HEK293 (cell line): Measurements from ENCODE around the gene CACHD1.

Experiments used
- CTCF ChIA-PET: fragments of 350-600 bp; formaldehyde crosslinking; extraction: SDS; loops from one replicate; lab custom pipeline; 2021; ENCODE audit warnings: antibody characterized with exemption; lab: Yijun Ruan, JAX
- POLR2A ChIA-PET: fragments of 300-600 bp; formaldehyde crosslinking; extraction: SDS; loops from one replicate; lab custom pipeline; 2020; ENCODE audit warnings: antibody characterized with exemption, inconsistent platforms; lab: Yijun Ruan, JAX
- H3K27ac ChIP-seq: fragments of 200-500 bp; sonication (Bioruptor generic); 2 replicates; pipeline ENCODE4 v1.5.1; 2014; ENCODE audit warnings: low read depth, low read length, control low read depth, inconsistent platforms; ENCODE audit errors: extremely low read depth
- H3K36me3 ChIP-seq, 2 experiments: fragments of 200-500 bp in 1 of 2; sonication (Bioruptor generic) in 1 of 2; 1 replicate in 1 of 2; 2 replicates in 1 of 2; pipeline ENCODE4 v1.5.1; 2014 to 2017; ENCODE audit warnings: inconsistent platforms in 2 of 2, low read length in 2 of 2; ENCODE audit not compliant: control insufficient read depth in 2 of 2, insufficient read depth in 1 of 2
- H3K4me1 ChIP-seq: fragments of 200-500 bp; sonication (Bioruptor generic); 2 replicates; pipeline ENCODE4 v1.5.1; 2014; ENCODE audit warnings: mild to moderate bottlenecking, low read length, inconsistent platforms; ENCODE audit not compliant: control insufficient read depth, insufficient read depth
- H3K4me3 ChIP-seq: 2 replicates; pipeline ENCODE4 v1.5.1; 2011; ENCODE audit warnings: low read depth, mild to moderate bottlenecking, control low read depth, low read length, moderate library complexity
- H3K9me3 ChIP-seq: fragments of 200-500 bp; sonication (Bioruptor generic); 2 replicates; pipeline ENCODE4 v1.5.1; 2014; ENCODE audit warnings: low read depth, low read length, inconsistent platforms; ENCODE audit not compliant: control insufficient read depth, insufficient read depth
- HIC1 ChIP-seq: fragments of 450-650 bp; formaldehyde crosslinking; IDR thresholded peaks from 2 replicates; pipeline ENCODE4 v1.5.1; 2016; ENCODE audit warnings: missing biosample characterization, missing genetic modification characterization
- PATZ1 ChIP-seq: fragments of 450-650 bp; formaldehyde crosslinking; IDR thresholded peaks from 2 replicates; pipeline ENCODE4 v1.5.1; 2016; ENCODE audit warnings: missing biosample characterization, missing genetic modification characterization
- SP7 ChIP-seq: fragments of 450-650 bp; formaldehyde crosslinking; IDR thresholded peaks from 2 replicates; pipeline ENCODE4 v1.5.1; 2016; ENCODE audit warnings: missing biosample characterization, missing genetic modification characterization
- ZBTB1 ChIP-seq: fragments of 450-650 bp; formaldehyde crosslinking; IDR thresholded peaks from 2 replicates; pipeline ENCODE4 v1.5.1; 2016; ENCODE audit warnings: missing biosample characterization, missing genetic modification characterization
- ZBTB11 ChIP-seq: fragments of 450-650 bp; formaldehyde crosslinking; conservative IDR thresholded peaks from 2 replicates; pipeline ENCODE4 v1.5.1; 2016; ENCODE audit warnings: low read depth, missing biosample characterization, missing genetic modification characterization
- ZBTB7A ChIP-seq: fragments of 450-650 bp; formaldehyde crosslinking; IDR thresholded peaks from 2 replicates; pipeline ENCODE4 v1.5.1; 2016; ENCODE audit warnings: low read depth, missing biosample characterization, missing genetic modification characterization
- ZFP41 ChIP-seq: fragments of 450-650 bp; formaldehyde crosslinking; IDR thresholded peaks from 2 replicates; pipeline ENCODE4 v1.5.1; 2016; ENCODE audit warnings: missing biosample characterization, missing genetic modification characterization, borderline replicate concordance
- ZNF10 ChIP-seq: fragments of 450-650 bp; formaldehyde crosslinking; IDR thresholded peaks from 2 replicates; pipeline ENCODE4 v1.5.1; 2017; ENCODE audit warnings: missing biosample characterization, missing genetic modification characterization
- ZNF121 ChIP-seq: fragments of 450-650 bp; formaldehyde crosslinking; IDR thresholded peaks from 2 replicates; pipeline ENCODE4 v1.5.1; 2016; ENCODE audit warnings: missing biosample characterization, missing genetic modification characterization
- ZNF157 ChIP-seq: fragments of 450-650 bp; formaldehyde crosslinking; IDR thresholded peaks from 2 replicates; pipeline ENCODE4 v1.5.1; 2016; ENCODE audit warnings: missing biosample characterization, missing genetic modification characterization
- ZNF19 ChIP-seq: fragments of 450-650 bp; formaldehyde crosslinking; IDR thresholded peaks from 2 replicates; pipeline ENCODE4; 2016; ENCODE audit warnings: missing biosample characterization, missing genetic modification characterization, low read depth
- ZNF239 ChIP-seq: fragments of 450-650 bp; formaldehyde crosslinking; IDR thresholded peaks from 2 replicates; pipeline ENCODE4 v1.5.1; 2016; ENCODE audit warnings: missing biosample characterization, missing genetic modification characterization
- ZNF248 ChIP-seq: fragments of 450-650 bp; formaldehyde crosslinking; IDR thresholded peaks from 2 replicates; pipeline ENCODE4 v1.5.1; 2017; ENCODE audit warnings: missing biosample characterization, missing genetic modification characterization
- ZNF518A ChIP-seq: fragments of 450-650 bp; formaldehyde crosslinking; conservative IDR thresholded peaks from 2 replicates; pipeline ENCODE4 v1.5.1; 2016; ENCODE audit warnings: low read depth, missing biosample characterization, missing genetic modification characterization
- ZNF600 ChIP-seq: fragments of 450-650 bp; formaldehyde crosslinking; IDR thresholded peaks from 2 replicates; pipeline ENCODE4 v1.5.1; 2016; ENCODE audit warnings: missing biosample characterization, missing genetic modification characterization
- ZNF776 ChIP-seq: fragments of 450-650 bp; formaldehyde crosslinking; IDR thresholded peaks from 2 replicates; pipeline ENCODE4 v1.5.0; 2017; ENCODE audit warnings: missing biosample characterization, missing genetic modification characterization, borderline replicate concordance
- ZNF792 ChIP-seq: fragments of 450-650 bp; formaldehyde crosslinking; IDR thresholded peaks from 2 replicates; pipeline ENCODE4 v1.5.1; 2016; ENCODE audit warnings: missing biosample characterization, missing genetic modification characterization

Gene CACHD1

GRCh38 chr1:64693406-64693805, 223.5 kb downstream of the CACHD1 start:
- Histone ChIP-seq H3K4me1 (no peaks in the 10 kb centered on the region), H3K36me3 (peaks cover 5 to 28% of the 10 kb centered on the region in 2 experiments), H3K9me3 (no peaks in the 10 kb centered on the region), H3K4me3 (no peak overlapping the region), H3K27ac (no peak overlapping the region)
- CTCF ChIA-PET = no interaction called here
- TF ChIP-seq ZNF19 = no peak
- no peak for TF ChIP-seq ZBTB1
- POLR2A ChIA-PET = no interaction called here

GRCh38 chr1:64696879-64697278, 226.9 kb downstream of the CACHD1 start:
- no peak for TF ChIP-seq ZBTB11 (tag by site-specific recombination)
- no peak for TF ChIP-seq ZNF10 (tag by site-specific recombination)
- TF ChIP-seq ZNF157 (tag by site-specific recombination) = no peak
- TF ChIP-seq PATZ1 (tag by site-specific recombination) = no peak
- TF ChIP-seq ZNF600 (tag by site-specific recombination) = no peak
- no peak for TF ChIP-seq ZNF518A (tag by site-specific recombination)
- no peak for TF ChIP-seq ZNF792 (tag by site-specific recombination)
- no peak for TF ChIP-seq ZNF121 (tag by site-specific recombination)
- TF ChIP-seq ZNF248 (tag by site-specific recombination) = no peak
- no peak for TF ChIP-seq ZNF239
- no peak for TF ChIP-seq ZFP41
- TF ChIP-seq HIC1 (tag by site-specific recombination) = no peak
- no peak for TF ChIP-seq ZNF776 (tag by site-specific recombination)
- TF ChIP-seq ZBTB7A (tag by site-specific recombination) = no peak
- TF ChIP-seq SP7 (tag by site-specific recombination) = no peak
- Histone ChIP-seq H3K27ac (no peak overlapping the region), H3K36me3 (peaks cover 4 to 5% of the 10 kb centered on the region in 2 experiments; a peak in 2 of 3 replicates), H3K4me3 (no peak overlapping the region), H3K4me1 (no peaks in the 10 kb centered on the region), H3K9me3 (no peaks in the 10 kb centered on the region)
- POLR2A ChIA-PET = no interaction called here
- CTCF ChIA-PET = interaction anchor here (0.6 to 0.9 kb wide), 2 partner anchors 21 to 469 kb away, joined by 3 to 4 read pairs; no protein-coding TSS in a partner anchor
